Uterus (tissue), 4 donors: ENCODE data around the gene PDCD7. TPM values are rescaled to one million over a fixed set of nuclear protein-coding genes. Genes with fewer than 3 reads are reported as not detected.

Source experiments
- DNase-seq, 2 donors: peaks; one replicate each; pipeline ENCODE4 v3.0.0-alpha.2; 2019 to 2020
- H3K27ac ChIP-seq, 2 donors: fragments of 200-600 bp; sonication (generic); 1 replicate in 1 of 2; 2 replicates in 1 of 2; pipeline ENCODE4 v1.5.1; 2016 to 2018
- H3K27me3 ChIP-seq, 2 donors: fragments of 200-600 bp; sonication (generic); one replicate each; pipeline ENCODE4 v1.5.1; 2018 to 2019; ENCODE audit warnings: control low read depth in 1 of 2
- H3K36me3 ChIP-seq, 2 donors: fragments of 200-600 bp; sonication (generic); one replicate each; pipeline ENCODE4 v1.5.1; 2019; ENCODE audit warnings: control low read depth in 1 of 2
- H3K4me1 ChIP-seq, 2 donors: fragments of 200-600 bp; sonication (generic); one replicate each; pipeline ENCODE4 v1.5.1; 2018 to 2019; ENCODE audit warnings: control low read depth in 1 of 2
- H3K4me3 ChIP-seq, 2 donors: fragments of 200-600 bp; sonication (generic); 1 replicate in 1 of 2; 2 replicates in 1 of 2; pipeline ENCODE4 v1.5.1; 2018 to 2019; ENCODE audit warnings: mild to moderate bottlenecking in 1 of 2
- H3K9me3 ChIP-seq, 2 donors: fragments of 200-600 bp; sonication (generic); one replicate each; pipeline ENCODE4 v1.5.1; 2019; ENCODE audit warnings: control low read depth in 1 of 2
- CTCF ChIP-seq, 4 experiments: fragments of 200-600 bp in 2 of 4; fragments of 450-650 bp in 2 of 4; sonication (generic) in 2 of 4; IDR thresholded peaks; one replicate each; pipeline ENCODE4 v1.5.1; 2016 to 2019; ENCODE audit warnings: antibody characterized with exemption in 4 of 4, mild to moderate bottlenecking in 2 of 4, moderate library complexity in 1 of 4
- POLR2A ChIP-seq, 2 donors: fragments of 450-650 bp; IDR thresholded peaks; one replicate each; pipeline ENCODE4 v1.6.1; 2016; ENCODE audit warnings: antibody characterized with exemption in 2 of 2, mild to moderate bottlenecking in 1 of 2, moderate library complexity in 1 of 2
- intact Hi-C: fragments of 100-400 bp; cut with DNase I; formaldehyde crosslinking; loops from one replicate; pipeline ENCODE4 v1.15.1; 2023; ENCODE audit warnings: low total_unique reads
- total RNA-seq, 4 donors: library from RNA; depleted of rRNA in 3 of 4; stranded (reverse); fragments of >200 nt in 3 of 4; gene quantifications; one replicate each; pipeline versions ENCODE4 v1.1.0 to v1.2.4, GENCODE V29; 2014 to 2023
- donor health status: DM: yes; HTN: yes; CAD: no.

The PDCD7 gene
- total RNA-seq, 4 donors from 2014 or later, result 14.7 to 34.5 (median 26.6) TPM

DNA sequence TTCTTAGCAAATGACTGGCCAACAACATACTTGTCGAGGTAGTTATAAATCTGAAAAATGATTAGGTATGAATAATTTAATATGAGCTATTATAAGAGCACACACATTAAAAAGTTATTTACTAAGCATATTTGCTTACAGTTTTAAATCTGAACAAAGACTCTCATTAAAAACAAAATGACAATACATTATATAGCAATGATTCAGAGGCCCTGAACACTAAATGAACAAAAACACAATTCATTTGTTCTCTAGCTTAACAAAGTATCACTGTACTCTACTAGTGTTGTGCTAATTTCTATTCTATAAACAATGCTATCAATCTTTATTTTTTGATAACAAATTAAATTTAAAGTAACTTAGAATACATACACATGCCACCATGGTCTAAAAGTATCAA lies 30.5 kb upstream of the PDCD7 start:
- H3K9me3 ChIP-seq, result no peaks in the 10 kb centered on the region
- TF ChIP-seq POLR2A (IDR thresholded peaks at IDR 0.05) (no peak), CTCF (IDR thresholded peaks at IDR 0.05) (no peak)
- DNase-seq, result no peak
- no peaks in the 10 kb centered on the region for H3K36me3 ChIP-seq
- no peaks in the 10 kb centered on the region for H3K27me3 ChIP-seq
- intact Hi-C loops, result no loop called here
- H3K4me3 ChIP-seq, result no peak overlapping the region
- H3K27ac ChIP-seq, result no peak overlapping the region
- H3K4me1 ChIP-seq, result no peaks in the 10 kb centered on the region

DNA sequence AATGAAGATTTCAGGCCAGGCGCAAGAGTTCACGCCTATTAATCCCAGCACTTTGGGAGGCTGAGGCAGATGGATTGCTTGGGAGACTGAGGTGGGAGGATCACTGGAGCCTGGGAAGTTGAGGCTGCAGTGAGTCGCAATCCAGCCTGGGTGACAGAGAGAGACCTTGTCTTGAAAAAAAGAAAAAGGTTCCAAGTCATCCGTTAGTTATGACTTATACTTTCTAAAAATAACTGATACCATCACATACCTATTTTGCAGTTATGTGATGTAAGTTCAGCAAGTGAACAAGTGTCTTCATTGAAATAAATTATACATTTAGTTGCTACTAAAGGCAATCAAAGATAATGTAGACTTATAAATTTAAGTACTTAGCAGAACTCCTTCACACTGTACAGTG lies 29.4 kb upstream of the PDCD7 start:
- Histone ChIP-seq H3K9me3 (no peaks in the 10 kb centered on the region), H3K4me3 (no peak overlapping the region), H3K36me3 (no peaks in the 10 kb centered on the region), H3K27ac (no peak overlapping the region), H3K4me1 (no peaks in the 10 kb centered on the region), H3K27me3 (no peaks in the 10 kb centered on the region)
- intact Hi-C loops, result no loop called here
- DNase-seq, result no peak
- TF ChIP-seq POLR2A (IDR thresholded peaks at IDR 0.05) (no peak), CTCF (IDR thresholded peaks at IDR 0.05) (no peak)

DNA sequence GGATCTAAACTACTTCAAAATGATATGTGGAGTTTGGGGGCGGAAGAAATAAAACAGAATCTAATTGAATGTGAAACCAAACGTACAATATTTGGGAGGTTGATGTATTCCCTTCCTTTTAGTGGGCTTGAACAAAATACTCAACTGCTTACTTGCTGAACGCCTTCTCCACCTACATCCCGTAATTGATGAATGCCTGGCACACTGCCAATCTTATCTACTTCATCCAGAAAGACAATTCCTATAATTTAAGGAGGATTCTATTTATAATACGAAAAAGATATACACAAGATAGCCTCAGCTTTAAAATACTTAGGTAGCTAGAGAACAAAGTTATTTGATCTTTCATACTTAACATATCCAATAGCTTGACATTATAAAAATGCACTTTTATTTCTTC lies 23.1 kb upstream of the PDCD7 start:
- Histone ChIP-seq H3K27me3 (no peaks in the 10 kb centered on the region), H3K27ac (no peak overlapping the region), H3K36me3 (no peaks in the 10 kb centered on the region), H3K4me1 (no peaks in the 10 kb centered on the region), H3K4me3 (no peak overlapping the region), H3K9me3 (no peaks in the 10 kb centered on the region)
- TF ChIP-seq CTCF (IDR thresholded peaks at IDR 0.05) (no peak), POLR2A (IDR thresholded peaks at IDR 0.05) (no peak)
- intact Hi-C loops, result no loop called here
- no peak for DNase-seq

DNA sequence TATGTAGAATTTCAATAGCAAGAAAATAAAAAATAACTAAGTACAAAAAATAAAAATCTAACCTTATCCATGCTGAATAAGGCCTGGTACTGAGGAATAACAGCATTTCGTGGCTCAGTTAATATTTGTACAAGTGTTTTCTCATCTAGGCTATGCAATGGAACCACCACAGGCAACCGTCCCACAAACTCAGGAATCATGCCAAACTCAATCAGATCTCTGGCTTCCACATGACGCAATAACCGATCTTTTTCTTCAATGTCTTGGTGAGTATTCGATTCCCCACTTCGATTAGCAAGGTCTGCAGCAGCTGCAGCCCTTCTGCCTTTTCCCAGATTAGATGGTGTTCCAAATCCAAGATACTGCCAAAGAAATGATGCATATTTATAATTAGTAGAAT lies 21.1 kb upstream of the PDCD7 start:
- TF ChIP-seq CTCF (IDR thresholded peaks at IDR 0.05) (no peak), POLR2A (IDR thresholded peaks at IDR 0.05) (no peak)
- Histone ChIP-seq H3K4me1 (no peaks in the 10 kb centered on the region), H3K36me3 (no peaks in the 10 kb centered on the region), H3K27me3 (no peaks in the 10 kb centered on the region), H3K9me3 (no peaks in the 10 kb centered on the region), H3K27ac (no peak overlapping the region), H3K4me3 (no peak overlapping the region)
- intact Hi-C loops, result no loop called here
- DNase-seq, result no peak

DNA sequence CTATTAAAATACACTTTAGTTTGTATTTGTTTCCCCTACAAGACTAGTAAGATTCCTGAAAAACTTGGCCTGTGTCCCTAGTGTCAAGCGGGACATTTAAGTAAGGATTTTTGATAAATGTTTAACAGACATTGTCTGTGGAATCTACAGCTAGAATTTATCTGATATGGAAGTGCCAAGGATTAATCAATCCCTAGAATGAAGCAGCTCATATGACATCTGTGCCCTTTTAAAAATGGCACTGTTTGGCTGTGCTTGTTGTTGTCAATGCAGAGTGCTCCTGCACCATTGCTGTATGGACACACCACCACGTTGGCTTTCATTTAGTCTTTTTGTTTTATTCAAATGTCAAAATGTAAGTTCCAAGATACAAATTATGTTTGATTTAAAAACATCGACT lies 14.3 kb upstream of the PDCD7 start:
- intact Hi-C loops, result no loop called here
- no peaks in the 10 kb centered on the region for H3K27me3 ChIP-seq
- DNase-seq, result no peak
- H3K27ac ChIP-seq, result no peak overlapping the region
- H3K9me3 ChIP-seq, result no peaks in the 10 kb centered on the region
- no peaks in the 10 kb centered on the region for H3K4me1 ChIP-seq
- TF ChIP-seq CTCF (IDR thresholded peaks at IDR 0.05), result no peak
- TF ChIP-seq POLR2A (IDR thresholded peaks at IDR 0.05), result no peak
- no peak overlapping the region for H3K4me3 ChIP-seq
- H3K36me3 ChIP-seq, result no peaks in the 10 kb centered on the region
